ENCODE measurements around the gene THEMIS2.

Gene THEMIS2

GRCh38 chr1:27872802-27873551, 633 bp downstream of the THEMIS2 start:
- no peaks in the 10 kb centered on the region for H3K9me3 Mint-ChIP-seq
- H3K4me1 Mint-ChIP-seq = peaks cover 38% of the 10 kb centered on the region
- no peak for ATAC-seq (ENCODE audit: low read depth)
- H3K27me3 Mint-ChIP-seq = no peaks in the 10 kb centered on the region
- H3K36me3 Mint-ChIP-seq = peaks cover 6% of the 10 kb centered on the region
- DNase-seq (ENCODE audit: low spot score in 2 of 2) = no peak
- peak overlapping the region; percentile 98 for H3K4me3 Mint-ChIP-seq
- H3K27ac Mint-ChIP-seq = peak overlapping the region; percentile 100

GRCh38 chr1:27873671-27874384, 1.5 kb downstream of the THEMIS2 start:
- H3K4me1 Mint-ChIP-seq = peaks cover 41% of the 10 kb centered on the region
- peak overlapping the region; percentile 98 for H3K4me3 Mint-ChIP-seq
- H3K36me3 Mint-ChIP-seq = peaks cover 14% of the 10 kb centered on the region
- peak overlapping the region; percentile 100 for H3K27ac Mint-ChIP-seq
- ATAC-seq (ENCODE audit: low read depth) = no peak
- no peaks in the 10 kb centered on the region for H3K27me3 Mint-ChIP-seq
- H3K9me3 Mint-ChIP-seq = no peaks in the 10 kb centered on the region
- no peak for DNase-seq (ENCODE audit: low spot score in 2 of 2)

GRCh38 chr1:27876341-27877114, 4.2 kb downstream of the THEMIS2 start:
- H3K27ac Mint-ChIP-seq = peak overlapping the region; percentile 100
- H3K9me3 Mint-ChIP-seq = no peaks in the 10 kb centered on the region
- peaks cover 41% of the 10 kb centered on the region for H3K4me1 Mint-ChIP-seq
- H3K36me3 Mint-ChIP-seq = peaks cover 23% of the 10 kb centered on the region
- no peaks in the 10 kb centered on the region for H3K27me3 Mint-ChIP-seq
- no peak for ATAC-seq (ENCODE audit: low read depth)
- DNase-seq (ENCODE audit: low spot score in 2 of 2) = no peak
- H3K4me3 Mint-ChIP-seq = peak overlapping the region; percentile 27

GRCh38 chr1:27877115-27877416, 4.7 kb downstream of the THEMIS2 start:
- Mint-ChIP-seq H3K9me3 (no peaks in the 10 kb centered on the region), H3K27me3 (no peaks in the 10 kb centered on the region), H3K4me1 (peaks cover 38% of the 10 kb centered on the region), H3K27ac (peak overlapping the region; percentile 100), H3K36me3 (peaks cover 28% of the 10 kb centered on the region), H3K4me3 (peak overlapping the region; percentile 27)
- ATAC-seq (ENCODE audit: low read depth) (no peak), DNase-seq (ENCODE audit: low spot score in 2 of 2) (no peak)

- no peak for ATAC-seq (ENCODE audit: low read depth)
- peak overlapping the region; percentile 43 for H3K27ac Mint-ChIP-seq
- no peak for DNase-seq (ENCODE audit: low spot score in 2 of 2)
- no peaks in the 10 kb centered on the region for H3K9me3 Mint-ChIP-seq
- no peak overlapping the region for H3K4me3 Mint-ChIP-seq
- no peaks in the 10 kb centered on the region for H3K27me3 Mint-ChIP-seq
- peaks cover 39% of the 10 kb centered on the region for H3K4me1 Mint-ChIP-seq
- peaks cover 30% of the 10 kb centered on the region for H3K36me3 Mint-ChIP-seq
These were observed 5.7 kb downstream of the THEMIS2 start for GRCh38 chr1:27878039-27878438.

GRCh38 chr1:27878787-27879335, 6.5 kb downstream of the THEMIS2 start:
- DNase-seq (ENCODE audit: low spot score in 2 of 2) (no peak), ATAC-seq (ENCODE audit: low read depth) (no peak)
- Mint-ChIP-seq H3K9me3 (no peaks in the 10 kb centered on the region), H3K27me3 (no peaks in the 10 kb centered on the region), H3K36me3 (peaks cover 35% of the 10 kb centered on the region), H3K4me3 (no peak overlapping the region), H3K27ac (peak overlapping the region; percentile 43), H3K4me1 (peaks cover 41% of the 10 kb centered on the region)

GRCh38 chr1:27879374-27880082, 7.2 kb downstream of the THEMIS2 start:
- Mint-ChIP-seq H3K9me3 (no peaks in the 10 kb centered on the region), H3K4me1 (peaks cover 46% of the 10 kb centered on the region), H3K27me3 (no peaks in the 10 kb centered on the region), H3K27ac (no peak overlapping the region), H3K36me3 (peaks cover 35% of the 10 kb centered on the region), H3K4me3 (peak overlapping the region; percentile 21)
- ATAC-seq (ENCODE audit: low read depth) = no peak
- DNase-seq (ENCODE audit: low spot score in 2 of 2) = no peak

GRCh38 chr1:27882543-27882903, 10.2 kb downstream of the THEMIS2 start:
- H3K36me3 Mint-ChIP-seq = peaks cover 36% of the 10 kb centered on the region
- H3K4me1 Mint-ChIP-seq = peaks cover 50% of the 10 kb centered on the region
- DNase-seq (ENCODE audit: low spot score in 2 of 2) (no peak), ATAC-seq (ENCODE audit: low read depth) (no peak)
- no peaks in the 10 kb centered on the region for H3K9me3 Mint-ChIP-seq
- H3K27me3 Mint-ChIP-seq = no peaks in the 10 kb centered on the region
- H3K4me3 Mint-ChIP-seq = no peak overlapping the region
- peak overlapping the region; percentile 95 for H3K27ac Mint-ChIP-seq

- peaks cover 51% of the 10 kb centered on the region for H3K4me1 Mint-ChIP-seq
- H3K27me3 Mint-ChIP-seq = no peaks in the 10 kb centered on the region
- no peak overlapping the region for H3K4me3 Mint-ChIP-seq
- H3K27ac Mint-ChIP-seq = peak overlapping the region; percentile 95
- H3K9me3 Mint-ChIP-seq = no peaks in the 10 kb centered on the region
- no peak for DNase-seq (ENCODE audit: low spot score in 2 of 2)
- H3K36me3 Mint-ChIP-seq = peaks cover 31% of the 10 kb centered on the region
- ATAC-seq (ENCODE audit: low read depth) = no peak
These were observed 11.2 kb downstream of the THEMIS2 start for GRCh38 chr1:27883536-27883935.

GRCh38 chr1:27884006-27884954, 11.9 kb downstream of the THEMIS2 start:
- ATAC-seq (ENCODE audit: low read depth) = peak; percentile 71

GRCh38 chr1:27885114-27885528, 12.8 kb downstream of the THEMIS2 start:
- H3K36me3 Mint-ChIP-seq = peaks cover 21% of the 10 kb centered on the region
- H3K4me1 Mint-ChIP-seq = peaks cover 45% of the 10 kb centered on the region
- H3K4me3 Mint-ChIP-seq = peak overlapping the region; percentile 50
- no peak for DNase-seq (ENCODE audit: low spot score in 2 of 2)
- H3K9me3 Mint-ChIP-seq = no peaks in the 10 kb centered on the region
- no peak for ATAC-seq (ENCODE audit: low read depth)
- H3K27ac Mint-ChIP-seq = peak overlapping the region; percentile 95
- no peaks in the 10 kb centered on the region for H3K27me3 Mint-ChIP-seq

More at GRCh38 chr1:27884006-27884954, 11.9 kb downstream of the THEMIS2 start:
- peak overlapping the region; percentile 95 for H3K27ac Mint-ChIP-seq
- H3K9me3 Mint-ChIP-seq = no peaks in the 10 kb centered on the region
- no peak for DNase-seq (ENCODE audit: low spot score in 2 of 2)
- peaks cover 44% of the 10 kb centered on the region for H3K4me1 Mint-ChIP-seq
- H3K36me3 Mint-ChIP-seq = peaks cover 26% of the 10 kb centered on the region
- H3K4me3 Mint-ChIP-seq = peak overlapping the region; percentile 51
- H3K27me3 Mint-ChIP-seq = no peaks in the 10 kb centered on the region

- H3K4me1 Mint-ChIP-seq = peaks cover 48% of the 10 kb centered on the region
- no peaks in the 10 kb centered on the region for H3K27me3 Mint-ChIP-seq
- ATAC-seq (ENCODE audit: low read depth) = no peak
- peak overlapping the region; percentile 50 for H3K4me3 Mint-ChIP-seq
- no peak for DNase-seq (ENCODE audit: low spot score in 2 of 2)
- no peaks in the 10 kb centered on the region for H3K9me3 Mint-ChIP-seq
- peaks cover 21% of the 10 kb centered on the region for H3K36me3 Mint-ChIP-seq
- H3K27ac Mint-ChIP-seq = peak overlapping the region; percentile 95
These were observed 13.4 kb downstream of the THEMIS2 start for GRCh38 chr1:27885621-27886352.

Measured in memory B cell (primary cell).